ENCODE data around the gene RAET1G. TPM values are rescaled to one million over a fixed set of nuclear protein-coding genes. Genes with fewer than 3 reads are reported as not detected.
A peak's percentile ranks its signal among the peaks of the same experiment; 100 is the strongest.

RAET1G gene
- total and polyA plus RNA-seq, 2 of the 13 experiments (the other 11 are each of a cell fraction or from before 2014, with no cell fraction given): not detected

DNA sequence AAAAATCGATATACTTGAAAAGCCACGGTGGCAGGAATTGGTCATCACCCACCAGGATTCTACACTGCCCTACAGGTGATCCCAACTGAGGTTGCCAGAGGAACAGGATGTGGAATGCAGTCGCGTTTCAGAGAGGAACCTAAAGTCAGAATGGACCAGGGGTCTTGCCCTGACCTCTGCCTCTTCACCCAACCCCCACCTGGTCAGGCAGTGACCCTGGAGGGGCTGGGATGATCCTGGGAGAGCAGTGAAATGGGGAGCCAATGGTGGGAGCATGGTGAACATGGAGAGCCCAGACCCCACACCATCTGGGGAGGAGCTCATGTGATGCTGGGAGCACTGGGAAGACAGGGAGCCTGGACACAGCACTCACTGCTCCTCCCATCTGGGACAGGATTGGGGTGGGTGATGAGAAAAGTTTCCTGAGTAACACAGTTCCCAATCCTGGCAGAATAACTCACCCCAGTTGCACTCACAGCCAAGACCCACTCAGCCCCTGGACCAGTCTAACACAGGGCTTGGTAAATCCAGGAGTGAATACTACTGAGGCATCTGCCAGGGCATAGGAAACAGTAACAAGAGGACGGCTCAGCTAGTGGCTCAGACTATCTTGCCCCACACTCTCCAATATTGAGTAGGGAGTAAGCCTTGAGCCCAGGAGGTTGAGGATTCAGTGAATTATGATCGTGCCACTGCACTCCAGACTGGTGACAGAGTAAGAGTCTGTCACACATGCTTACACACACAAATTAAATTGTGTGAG, 17.2 kb upstream of the RAET1G start:
- POLR2A ChIA-PET: no interaction called here

More for the DNA sequence above, 17.2 kb upstream of the RAET1G start:
- CTCF ChIA-PET (ENCODE audit: low intra/inter-chr PET ratio, low total read pairs): no interaction called here
- Histone ChIP-seq H3K9ac (ENCODE audit: insufficient read depth, low read depth, low read length) (no peak overlapping the region), H3K4me3 (replicated peaks in 1 of 3; ENCODE audit: insufficient read depth in 1 of 3, low read depth in 2 of 3, low read length in 3 of 3) (no peak overlapping the region), H3K79me2 (ENCODE audit: insufficient read depth, low read length) (no peaks in the 10 kb centered on the region), H3K4me2 (ENCODE audit: low read depth, low read length) (no peak overlapping the region), H2AFZ (ENCODE audit: low read length) (no peak overlapping the region), H3K36me3 (replicated peaks in 1 of 2; ENCODE audit: control insufficient read depth in 1 of 2, insufficient read depth in 2 of 2, low read length in 2 of 2) (no peaks in the 10 kb centered on the region), H4K20me1 (ENCODE audit: insufficient read depth, low read length) (no peaks in the 10 kb centered on the region; the same call in 1 of the 2 replicates), H3K4me1 (ENCODE audit: insufficient read depth, low read length) (peaks cover 12% of the 10 kb centered on the region), H3K27me3 (ENCODE audit: control insufficient read depth in 1 of 2, insufficient read depth in 2 of 2, low read length in 2 of 2) (peaks cover 21 to 69% of the 10 kb centered on the region in 2 experiments), H3K9me3 (ENCODE audit: low read length) (no peaks in the 10 kb centered on the region), H3K27ac (ENCODE audit: extremely low read length, insufficient read depth, low read length) (no peak overlapping the region)
- 3% methylated on average over 6 of the region's 6 CpGs for WGBS (ENCODE audit: low lambda C conversion rate)
- TF ChIP-seq GZF1 (CRISPR knock-in tag; IDR thresholded peaks at IDR 0.05): no peak
- TF ChIP-seq ZNF235 (CRISPR knock-in tag; IDR thresholded peaks at IDR 0.05; ENCODE audit: borderline replicate concordance): no peak
- no peak for TF ChIP-seq ASH2L (IDR thresholded peaks at IDR 0.05; ENCODE audit: insufficient read length, low read depth, low read length)
- no peak for TF ChIP-seq ZBTB20 (CRISPR knock-in tag; IDR thresholded peaks at IDR 0.05; ENCODE audit: borderline replicate concordance, low read depth)
- peak; percentile 74 for TF ChIP-seq ZNF263 (CRISPR knock-in tag; IDR thresholded peaks at IDR 0.05)
- TF ChIP-seq CHD2 (IDR thresholded peaks at IDR 0.05; ENCODE audit: low read depth, low read length): no peak
- TF ChIP-seq, protein P1, sequence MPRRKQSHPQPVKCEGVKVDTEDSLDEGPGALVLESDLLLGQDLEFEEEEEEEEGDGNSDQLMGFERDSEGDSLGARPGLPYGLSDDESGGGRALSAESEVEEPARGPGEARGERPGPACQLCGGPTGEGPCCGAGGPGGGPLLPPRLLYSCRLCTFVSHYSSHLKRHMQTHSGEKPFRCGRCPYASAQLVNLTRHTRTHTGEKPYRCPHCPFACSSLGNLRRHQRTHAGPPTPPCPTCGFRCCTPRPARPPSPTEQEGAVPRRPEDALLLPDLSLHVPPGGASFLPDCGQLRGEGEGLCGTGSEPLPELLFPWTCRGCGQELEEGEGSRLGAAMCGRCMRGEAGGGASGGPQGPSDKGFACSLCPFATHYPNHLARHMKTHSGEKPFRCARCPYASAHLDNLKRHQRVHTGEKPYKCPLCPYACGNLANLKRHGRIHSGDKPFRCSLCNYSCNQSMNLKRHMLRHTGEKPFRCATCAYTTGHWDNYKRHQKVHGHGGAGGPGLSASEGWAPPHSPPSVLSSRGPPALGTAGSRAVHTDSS (CRISPR knock-in tag; conservative IDR thresholded peaks at IDR 0.05): no peak
- peak; percentile 47; the same call in 1 of the 2 replicates for TF ChIP-seq BCL6 (CRISPR knock-in tag; IDR thresholded peaks at IDR 0.05)
- no peak for TF ChIP-seq NBN (conservative IDR thresholded peaks at IDR 0.05)
- TF ChIP-seq, protein P2, sequence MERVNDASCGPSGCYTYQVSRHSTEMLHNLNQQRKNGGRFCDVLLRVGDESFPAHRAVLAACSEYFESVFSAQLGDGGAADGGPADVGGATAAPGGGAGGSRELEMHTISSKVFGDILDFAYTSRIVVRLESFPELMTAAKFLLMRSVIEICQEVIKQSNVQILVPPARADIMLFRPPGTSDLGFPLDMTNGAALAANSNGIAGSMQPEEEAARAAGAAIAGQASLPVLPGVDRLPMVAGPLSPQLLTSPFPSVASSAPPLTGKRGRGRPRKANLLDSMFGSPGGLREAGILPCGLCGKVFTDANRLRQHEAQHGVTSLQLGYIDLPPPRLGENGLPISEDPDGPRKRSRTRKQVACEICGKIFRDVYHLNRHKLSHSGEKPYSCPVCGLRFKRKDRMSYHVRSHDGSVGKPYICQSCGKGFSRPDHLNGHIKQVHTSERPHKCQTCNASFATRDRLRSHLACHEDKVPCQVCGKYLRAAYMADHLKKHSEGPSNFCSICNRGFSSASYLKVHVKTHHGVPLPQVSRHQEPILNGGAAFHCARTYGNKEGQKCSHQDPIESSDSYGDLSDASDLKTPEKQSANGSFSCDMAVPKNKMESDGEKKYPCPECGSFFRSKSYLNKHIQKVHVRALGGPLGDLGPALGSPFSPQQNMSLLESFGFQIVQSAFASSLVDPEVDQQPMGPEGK (CRISPR knock-in tag; IDR thresholded peaks at IDR 0.05): no peak
- BruUV-seq (replicated peaks): no TSS peak
- intact Hi-C loops (cut with micrococcal nuclease; ENCODE audit: unreplicated experiment) (loop anchor here (10.0 kb wide), 1 partner anchor 875 kb away; no protein-coding TSS in a partner anchor), in situ Hi-C loops (cut with HindIII; ENCODE audit: extremely low pct_ligation_motif_present, low pct_unique_long_range_greater_than_20kb) (loop anchor here (5.0 to 10.0 kb wide), 2 partner anchors 67 to 875 kb away; no protein-coding TSS in a partner anchor)
- DNase-seq (ENCODE audit: low spot score) (no peak), ATAC-seq (no peak), FAIRE-seq (no peak)
